ENCODE results near the gene GRIP2.
A peak's percentile ranks its signal among the peaks of the same experiment; 100 is the strongest.

The GRIP2 gene

DNA sequence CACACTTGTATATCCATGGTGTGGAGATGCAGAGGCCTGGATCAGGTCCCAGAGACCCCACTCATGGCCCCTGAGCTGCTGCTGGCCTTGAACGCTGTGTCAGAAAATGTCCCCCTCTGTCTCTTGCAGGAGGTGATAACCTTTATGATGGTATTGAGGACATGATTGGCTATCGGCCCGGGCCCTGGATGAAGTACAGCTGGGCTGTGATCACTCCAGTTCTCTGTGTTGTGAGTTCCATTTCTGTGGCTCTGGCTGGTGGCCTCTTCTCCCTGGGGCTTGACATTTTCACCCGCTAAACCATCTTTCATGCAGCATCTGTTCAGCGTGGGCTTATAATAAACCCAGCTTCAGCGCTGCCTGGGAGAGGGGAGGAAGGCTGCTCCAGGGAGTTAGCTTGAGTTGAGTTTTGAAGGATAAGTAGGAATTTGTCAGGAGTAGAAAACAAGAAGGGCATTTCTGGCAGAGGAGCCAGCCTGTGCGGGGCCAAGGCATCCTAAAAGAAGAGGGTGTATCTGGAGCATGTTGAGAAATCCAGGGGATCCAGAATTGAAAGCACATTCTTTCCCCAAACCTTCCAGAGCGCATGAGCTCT, 61.1 kb downstream of the GRIP2 start:
- TF ChIP-seq, protein P1, sequence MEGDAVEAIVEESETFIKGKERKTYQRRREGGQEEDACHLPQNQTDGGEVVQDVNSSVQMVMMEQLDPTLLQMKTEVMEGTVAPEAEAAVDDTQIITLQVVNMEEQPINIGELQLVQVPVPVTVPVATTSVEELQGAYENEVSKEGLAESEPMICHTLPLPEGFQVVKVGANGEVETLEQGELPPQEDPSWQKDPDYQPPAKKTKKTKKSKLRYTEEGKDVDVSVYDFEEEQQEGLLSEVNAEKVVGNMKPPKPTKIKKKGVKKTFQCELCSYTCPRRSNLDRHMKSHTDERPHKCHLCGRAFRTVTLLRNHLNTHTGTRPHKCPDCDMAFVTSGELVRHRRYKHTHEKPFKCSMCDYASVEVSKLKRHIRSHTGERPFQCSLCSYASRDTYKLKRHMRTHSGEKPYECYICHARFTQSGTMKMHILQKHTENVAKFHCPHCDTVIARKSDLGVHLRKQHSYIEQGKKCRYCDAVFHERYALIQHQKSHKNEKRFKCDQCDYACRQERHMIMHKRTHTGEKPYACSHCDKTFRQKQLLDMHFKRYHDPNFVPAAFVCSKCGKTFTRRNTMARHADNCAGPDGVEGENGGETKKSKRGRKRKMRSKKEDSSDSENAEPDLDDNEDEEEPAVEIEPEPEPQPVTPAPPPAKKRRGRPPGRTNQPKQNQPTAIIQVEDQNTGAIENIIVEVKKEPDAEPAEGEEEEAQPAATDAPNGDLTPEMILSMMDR (conservative IDR thresholded peaks at IDR 0.05; ENCODE audit: control insufficient read depth, insufficient read depth, low read depth, low read length), result no peak
- H3K4me3 ChIP-seq (ENCODE audit: control insufficient read depth, low read depth, low read length), result no peak overlapping the region
- DNase-seq (ENCODE audit: low read depth), result no peak

DNA sequence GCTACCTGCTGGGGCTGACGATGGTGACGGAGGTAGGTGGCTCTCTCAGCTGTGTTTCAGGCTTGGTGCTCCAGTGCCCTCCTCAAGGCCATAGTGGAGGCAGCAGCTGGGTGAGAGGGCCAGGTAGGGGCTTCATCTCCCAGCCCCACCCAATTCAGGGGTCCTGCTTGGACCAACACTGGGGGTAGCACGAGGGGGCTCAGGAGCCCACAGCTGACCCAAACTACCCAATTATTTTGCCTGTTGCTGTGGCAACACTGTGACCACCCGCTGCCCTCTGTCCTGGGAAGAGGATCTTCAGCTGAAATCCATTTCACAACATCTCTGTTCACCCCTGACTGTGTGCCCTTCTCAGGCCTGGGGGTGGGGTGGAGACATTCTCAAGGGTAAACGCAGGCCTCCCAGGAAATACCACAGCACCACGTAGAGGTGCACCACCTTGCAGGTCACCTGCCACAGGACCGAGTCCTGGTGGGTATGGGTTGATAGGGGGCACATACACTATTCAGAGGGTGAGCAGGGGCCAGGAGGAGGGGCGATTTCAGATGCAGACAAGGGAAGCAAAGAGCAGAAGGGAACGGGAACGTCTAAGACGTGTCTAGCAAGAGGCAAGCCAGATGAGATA, 62.7 kb downstream of the GRIP2 start:
- TF ChIP-seq, protein P1 (conservative IDR thresholded peaks at IDR 0.05; ENCODE audit: control insufficient read depth, insufficient read depth, low read depth, low read length), result no peak
- no peak overlapping the region for H3K4me3 ChIP-seq (ENCODE audit: control insufficient read depth, low read depth, low read length)
- DNase-seq (ENCODE audit: low read depth), result no peak

DNA sequence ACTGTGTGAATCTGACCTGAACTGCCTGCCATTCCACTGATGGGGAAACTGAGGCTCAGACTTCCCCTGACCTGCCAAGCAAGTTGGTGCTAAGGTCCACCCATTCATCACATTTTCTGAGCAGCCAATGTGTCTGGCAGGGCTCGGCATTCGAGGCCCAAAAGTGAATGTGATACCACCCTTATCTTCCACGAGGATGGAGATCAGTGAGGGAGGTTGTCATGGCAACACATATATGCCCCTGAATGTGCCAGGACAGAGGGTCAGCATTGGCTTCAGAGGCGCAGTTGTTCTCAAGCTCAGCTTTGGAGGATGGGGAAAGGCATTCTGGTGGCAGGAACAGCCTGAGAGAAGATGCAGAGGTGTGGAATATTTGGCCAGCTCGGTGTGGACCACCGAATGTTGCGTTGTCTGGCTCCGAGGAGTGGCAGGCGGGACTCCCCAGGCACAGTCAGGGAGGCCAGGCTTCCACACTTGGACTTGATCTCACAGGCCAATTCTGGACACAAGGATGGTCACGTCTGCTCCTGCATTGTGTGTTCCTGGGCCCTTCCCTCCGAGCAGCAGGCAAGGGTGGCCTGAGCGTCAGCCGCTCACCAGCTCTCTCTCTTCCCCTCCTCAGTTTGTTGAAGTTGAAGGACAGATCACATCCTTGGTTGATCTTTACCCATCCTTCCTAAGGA, 63.4 kb downstream of the GRIP2 start:
- TF ChIP-seq, protein P1 (conservative IDR thresholded peaks at IDR 0.05; ENCODE audit: control insufficient read depth, insufficient read depth, low read depth, low read length), result no peak
- H3K4me3 ChIP-seq (ENCODE audit: control insufficient read depth, low read depth, low read length), result no peak overlapping the region
- no peak for DNase-seq (ENCODE audit: low read depth)

DNA sequence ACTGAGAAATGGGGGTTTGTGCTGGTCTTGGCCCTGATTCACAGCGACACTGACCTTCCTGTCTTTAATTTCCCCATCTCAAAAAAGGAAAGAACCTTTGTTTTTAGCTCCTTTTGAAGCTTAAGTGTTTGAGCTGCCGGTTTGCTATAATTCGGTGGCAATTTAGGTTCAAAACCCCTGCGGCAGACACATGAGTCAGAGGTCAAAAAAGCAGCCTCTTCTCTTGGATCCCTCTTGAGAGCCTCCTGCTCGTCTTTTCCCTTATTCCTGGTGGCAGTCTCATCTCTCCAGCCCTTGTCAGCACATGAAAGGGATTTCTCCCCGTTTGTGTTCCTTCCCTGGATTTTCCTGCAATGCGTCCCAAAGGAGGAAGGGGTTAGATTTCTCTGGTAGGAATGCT, 64.5 kb downstream of the GRIP2 start:
- no peak for DNase-seq (ENCODE audit: low read depth)
- H3K4me3 ChIP-seq (ENCODE audit: control insufficient read depth, low read depth, low read length), result no peak overlapping the region
- TF ChIP-seq, protein P1 (conservative IDR thresholded peaks at IDR 0.05; ENCODE audit: control insufficient read depth, insufficient read depth, low read depth, low read length), result no peak

DNA sequence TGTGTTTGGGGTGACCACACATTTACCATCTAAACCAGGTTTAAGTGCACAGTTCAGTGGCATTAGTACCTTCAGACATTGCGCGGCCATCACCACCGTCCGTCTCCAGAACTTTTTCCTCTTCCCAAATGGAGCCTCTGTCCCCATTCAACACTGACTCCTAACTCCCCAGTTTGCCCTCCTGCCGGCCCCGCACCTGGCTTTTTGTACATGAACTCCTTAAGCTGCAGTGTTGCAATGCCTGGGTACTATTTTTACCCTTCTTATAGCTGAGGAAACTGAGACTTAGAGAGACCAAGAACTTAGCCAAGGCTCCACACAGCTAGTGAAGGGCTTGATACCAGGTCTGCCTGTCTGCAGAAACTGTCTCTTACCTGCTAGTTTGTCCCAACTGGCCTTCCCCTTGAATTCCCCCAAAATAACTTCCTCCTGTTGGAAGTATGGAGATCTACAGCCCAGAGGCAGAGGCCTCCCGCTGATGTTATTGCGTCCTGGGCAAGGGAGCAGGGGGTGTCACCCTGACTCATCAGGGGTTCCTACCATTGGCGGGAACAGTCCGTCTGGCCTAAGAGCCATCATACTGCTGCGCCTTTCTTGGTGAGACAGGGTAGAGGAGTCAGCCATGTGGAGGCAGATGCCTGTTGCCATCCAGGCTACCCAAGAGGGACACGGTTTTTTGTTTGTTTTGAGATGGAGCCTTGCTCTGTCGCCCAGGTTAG, 65.6 kb downstream of the GRIP2 start:
- TF ChIP-seq, protein P1 (conservative IDR thresholded peaks at IDR 0.05; ENCODE audit: control insufficient read depth, insufficient read depth, low read depth, low read length), result no peak
- H3K4me3 ChIP-seq (ENCODE audit: control insufficient read depth, low read depth, low read length), result no peak overlapping the region
- DNase-seq (ENCODE audit: low read depth), result peak; percentile 18

DNA sequence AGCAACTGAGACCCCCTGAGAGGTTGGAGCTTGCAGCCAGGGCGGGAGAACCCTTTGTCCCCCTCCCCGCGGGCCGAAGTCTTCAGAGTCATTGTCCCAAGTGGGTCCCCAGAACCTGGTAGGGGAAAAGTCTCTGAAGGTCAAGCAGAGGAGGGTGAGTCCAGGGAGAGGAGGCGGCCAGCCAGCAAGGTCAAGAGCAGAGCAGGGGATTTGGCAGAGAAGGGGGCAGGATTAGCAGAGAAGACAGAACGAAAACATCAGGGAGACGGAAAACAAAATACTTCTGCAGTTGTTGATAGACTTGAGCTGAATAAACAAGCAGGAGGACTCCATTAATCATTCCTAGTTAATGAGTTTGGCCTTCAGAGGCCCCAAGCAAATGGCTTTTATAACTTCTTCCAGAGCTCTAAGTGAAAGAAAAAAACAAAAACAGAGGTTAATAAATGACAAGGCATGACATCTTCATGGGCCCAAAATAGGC, 66.7 kb downstream of the GRIP2 start:
- no peak for DNase-seq (ENCODE audit: low read depth)
- TF ChIP-seq, protein P1 (conservative IDR thresholded peaks at IDR 0.05; ENCODE audit: control insufficient read depth, insufficient read depth, low read depth, low read length), result no peak
- no peak overlapping the region for H3K4me3 ChIP-seq (ENCODE audit: control insufficient read depth, low read depth, low read length)
